Mucosa of rectum (tissue), 2 donors: Measurements from ENCODE around the gene IPCEF1.

Experiments
- H3K27ac ChIP-seq, 2 donors: one replicate each; pipeline ENCODE4 v1.7.0; 2013; ENCODE audit warnings: inconsistent platforms in 2 of 2, low read depth in 2 of 2, low read length in 2 of 2
- H3K27me3 ChIP-seq, 2 donors: one replicate each; pipeline ENCODE4 v1.7.0; 2013; ENCODE audit warnings: low read length in 2 of 2; ENCODE audit not compliant: control insufficient read depth in 2 of 2, insufficient read depth in 2 of 2
- H3K36me3 ChIP-seq, 2 donors: one replicate each; pipeline ENCODE4 v1.7.0; 2013; ENCODE audit warnings: low read length in 2 of 2; ENCODE audit not compliant: control insufficient read depth in 2 of 2, insufficient read depth in 2 of 2
- H3K4me1 ChIP-seq, 2 donors: one replicate each; pipeline ENCODE4 v1.7.0; 2013; ENCODE audit warnings: low read length in 2 of 2, mild to moderate bottlenecking in 1 of 2; ENCODE audit not compliant: control insufficient read depth in 2 of 2, insufficient read depth in 2 of 2
- H3K4me3 ChIP-seq, 2 donors: one replicate each; pipeline ENCODE4 v1.7.0; 2013; ENCODE audit warnings: low read length in 2 of 2
- H3K9ac ChIP-seq, 2 donors: one replicate each; pipeline ENCODE4 v1.7.0; 2013; ENCODE audit warnings: low read length in 2 of 2, low read depth in 1 of 2, mild to moderate bottlenecking in 1 of 2
- H3K9me3 ChIP-seq, 2 donors: one replicate each; pipeline ENCODE4 v1.7.0; 2013; ENCODE audit warnings: low read length in 2 of 2; ENCODE audit not compliant: control insufficient read depth in 2 of 2
- donor health status: healthy.
- donor health status: Normal muscosa, but diverticular disease.

Gene IPCEF1

GRCh38 chr6:154390034-154390433 is 33.4 kb upstream of the IPCEF1 start:
- Histone ChIP-seq H3K27ac (no peak overlapping the region), H3K27me3 (no peaks in the 10 kb centered on the region), H3K4me1 (no peaks in the 10 kb centered on the region), H3K9ac (no peak overlapping the region), H3K9me3 (no peaks in the 10 kb centered on the region), H3K4me3 (no peak overlapping the region), H3K36me3 (no peaks in the 10 kb centered on the region)

- Histone ChIP-seq H3K27me3 (no peaks in the 10 kb centered on the region), H3K9me3 (no peaks in the 10 kb centered on the region), H3K36me3 (no peaks in the 10 kb centered on the region), H3K9ac (no peak overlapping the region), H3K4me3 (no peak overlapping the region), H3K4me1 (no peaks in the 10 kb centered on the region), H3K27ac (no peak overlapping the region)
Observed at GRCh38 chr6:154388803-154389202, 32.2 kb upstream of the IPCEF1 start.

DNA sequence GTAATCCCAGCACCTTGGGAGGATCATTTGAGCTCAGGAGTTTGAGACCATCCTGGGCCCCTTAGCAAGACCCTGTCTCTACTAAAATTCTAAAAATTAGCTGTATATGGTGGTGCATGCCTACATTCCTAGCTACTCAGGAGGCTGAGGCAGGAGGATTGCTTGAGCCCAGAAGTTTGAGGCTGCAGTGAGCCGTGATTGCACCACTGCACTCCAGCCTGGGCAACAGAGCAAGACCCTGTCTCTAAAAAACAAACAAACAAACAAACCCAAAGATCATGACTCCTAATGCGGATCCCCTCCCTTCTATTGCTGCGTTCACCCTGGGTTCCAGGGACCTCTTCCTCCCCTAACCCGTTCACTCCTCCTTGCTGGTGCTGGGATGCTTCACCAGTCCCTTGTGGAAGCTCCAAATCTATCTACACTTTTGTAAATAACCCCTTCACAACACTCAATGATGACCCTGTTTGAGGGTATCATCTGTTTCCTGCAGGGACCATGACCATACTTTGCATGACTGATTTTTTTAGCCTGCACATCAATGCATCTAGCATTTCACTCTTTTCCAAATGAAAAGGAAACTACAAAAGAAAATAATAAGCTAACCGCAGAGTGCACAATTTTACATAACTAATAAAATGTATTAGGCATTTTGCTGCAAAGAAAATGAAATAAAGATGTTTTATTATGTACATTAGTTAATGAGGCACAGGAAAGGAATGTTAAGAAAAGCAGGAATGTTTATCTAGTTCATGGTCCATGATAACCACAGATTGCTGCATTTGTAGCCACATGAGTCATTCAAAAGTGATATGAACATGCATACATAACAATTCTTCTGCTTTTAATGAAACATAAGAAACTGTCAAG is 30.5 kb upstream of the IPCEF1 start:
- Histone ChIP-seq H3K9ac (no peak overlapping the region), H3K4me3 (no peak overlapping the region), H3K27ac (no peak overlapping the region), H3K4me1 (no peaks in the 10 kb centered on the region), H3K36me3 (no peaks in the 10 kb centered on the region), H3K27me3 (no peaks in the 10 kb centered on the region), H3K9me3 (peaks cover 0 to 3% of the 10 kb centered on the region in 2 donors)

- H3K36me3 ChIP-seq, result no peaks in the 10 kb centered on the region
- H3K4me3 ChIP-seq, result no peak overlapping the region
- no peaks in the 10 kb centered on the region for H3K27me3 ChIP-seq
- H3K4me1 ChIP-seq, result no peaks in the 10 kb centered on the region
- H3K27ac ChIP-seq, result no peak overlapping the region
- H3K9me3 ChIP-seq, result peaks cover 0 to 3% of the 10 kb centered on the region in 2 donors
- H3K9ac ChIP-seq, result no peak overlapping the region
Observed at GRCh38 chr6:154384191-154384590, 27.6 kb upstream of the IPCEF1 start.

DNA sequence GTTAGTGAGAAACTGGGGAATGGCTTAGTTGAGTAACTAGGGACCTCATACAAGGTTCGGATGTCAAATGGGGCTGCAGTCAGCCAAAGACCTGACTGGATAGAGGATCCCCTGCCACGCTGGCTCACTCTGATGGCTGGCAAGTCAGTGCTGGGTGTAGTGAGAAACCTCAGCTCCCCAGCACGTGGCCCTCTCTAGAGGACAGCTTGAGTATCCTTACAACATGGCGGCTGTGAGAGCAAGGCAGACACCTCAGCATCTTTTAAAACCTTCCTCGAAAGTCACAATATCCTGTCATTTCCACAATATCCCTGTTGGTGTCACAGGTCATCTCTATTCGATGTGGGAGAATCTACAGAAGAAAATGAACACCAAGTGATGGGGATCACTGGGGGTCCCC is 26.7 kb upstream of the IPCEF1 start:
- Histone ChIP-seq H3K9ac (no peak overlapping the region), H3K27me3 (no peaks in the 10 kb centered on the region), H3K27ac (no peak overlapping the region)

DNA sequence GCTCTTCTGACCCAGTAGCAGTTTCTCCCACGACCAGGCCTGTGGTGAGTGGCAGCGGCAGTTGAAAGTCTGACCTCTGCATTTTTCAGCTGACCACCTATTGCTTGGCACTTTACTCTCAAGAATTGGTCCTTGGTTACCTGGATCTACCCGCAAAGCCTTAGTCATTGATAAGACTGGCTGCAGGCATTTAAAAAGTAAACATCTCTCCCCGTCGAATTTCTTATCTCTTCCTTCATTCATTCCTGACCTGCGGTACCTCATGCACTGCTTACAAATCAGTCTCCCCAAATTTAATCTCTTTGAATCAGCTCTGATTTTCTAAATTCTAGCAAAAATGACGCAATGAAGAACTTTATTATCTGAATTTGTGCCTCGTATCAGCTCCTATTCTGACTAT is 26.1 kb upstream of the IPCEF1 start:
- Histone ChIP-seq H3K9me3 (peaks cover 0 to 3% of the 10 kb centered on the region in 2 donors), H3K27ac (no peak overlapping the region), H3K4me3 (no peak overlapping the region)

More for the DNA sequence above, 26.7 kb upstream of the IPCEF1 start:
- Histone ChIP-seq H3K4me1 (no peaks in the 10 kb centered on the region), H3K9me3 (peaks cover 0 to 3% of the 10 kb centered on the region in 2 donors), H3K36me3 (no peaks in the 10 kb centered on the region), H3K4me3 (no peak overlapping the region)

DNA sequence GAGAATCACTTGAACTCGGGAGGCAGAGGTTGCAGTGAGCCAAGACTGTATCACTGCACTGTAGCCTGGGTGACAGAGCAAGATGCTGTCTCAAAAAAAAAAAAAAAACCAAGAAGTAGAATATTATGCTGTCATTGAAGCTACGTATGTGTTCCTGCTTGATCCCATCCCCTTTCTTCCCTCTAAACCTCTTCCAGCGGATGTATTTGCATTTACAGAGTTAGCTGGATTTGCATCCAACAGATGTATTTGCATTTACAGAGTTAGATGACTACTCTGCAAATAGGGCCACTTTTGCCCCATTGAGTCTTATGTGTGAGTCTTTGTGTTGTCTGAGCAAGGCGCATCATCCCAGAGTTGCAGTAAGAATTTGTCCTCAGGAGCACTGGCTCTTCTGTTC is 24.9 kb upstream of the IPCEF1 start:
- Histone ChIP-seq H3K27ac (no peak overlapping the region), H3K9me3 (peaks cover 0 to 3% of the 10 kb centered on the region in 2 donors), H3K9ac (no peak overlapping the region), H3K4me1 (no peaks in the 10 kb centered on the region), H3K27me3 (no peaks in the 10 kb centered on the region), H3K36me3 (no peaks in the 10 kb centered on the region), H3K4me3 (no peak overlapping the region)

More for the DNA sequence above, 26.1 kb upstream of the IPCEF1 start:
- H3K27me3 ChIP-seq, result no peaks in the 10 kb centered on the region
- H3K4me1 ChIP-seq, result no peaks in the 10 kb centered on the region
- no peaks in the 10 kb centered on the region for H3K36me3 ChIP-seq
- H3K9ac ChIP-seq, result no peak overlapping the region

- Histone ChIP-seq H3K9ac (no peak overlapping the region), H3K4me3 (no peak overlapping the region), H3K27me3 (no peaks in the 10 kb centered on the region), H3K4me1 (no peaks in the 10 kb centered on the region), H3K9me3 (peaks cover 0 to 3% of the 10 kb centered on the region in 2 donors), H3K36me3 (no peaks in the 10 kb centered on the region), H3K27ac (no peak overlapping the region)
Observed at GRCh38 chr6:154380741-154381140, 24.1 kb upstream of the IPCEF1 start.

- Histone ChIP-seq H3K36me3 (no peaks in the 10 kb centered on the region), H3K27me3 (no peaks in the 10 kb centered on the region), H3K27ac (no peak overlapping the region), H3K9ac (no peak overlapping the region), H3K4me1 (no peaks in the 10 kb centered on the region), H3K9me3 (peaks cover 0 to 3% of the 10 kb centered on the region in 2 donors), H3K4me3 (no peak overlapping the region)
Observed at GRCh38 chr6:154379585-154379984, 23.0 kb upstream of the IPCEF1 start.

- no peak overlapping the region for H3K4me3 ChIP-seq
- no peak overlapping the region for H3K9ac ChIP-seq
- no peaks in the 10 kb centered on the region for H3K27me3 ChIP-seq
- H3K4me1 ChIP-seq, result no peaks in the 10 kb centered on the region
- peaks cover 0 to 3% of the 10 kb centered on the region in 2 donors for H3K9me3 ChIP-seq
- H3K27ac ChIP-seq, result no peak overlapping the region
- no peaks in the 10 kb centered on the region for H3K36me3 ChIP-seq
Observed at GRCh38 chr6:154378518-154378917, 21.9 kb upstream of the IPCEF1 start.
